H1 (cell line): ENCODE data around the gene MGAT5. TPM values are rescaled to one million over a fixed set of nuclear protein-coding genes. Genes with fewer than 3 reads are reported as not detected.

Experiments used
- JUND ChIP-seq: IDR thresholded peaks from 2 replicates; pipeline ENCODE4 v1.6.1; 2011; ENCODE audit warnings: mild to moderate bottlenecking, improper control_type of control experiment, low read length
- POU5F1 ChIP-seq: IDR thresholded peaks from 2 replicates; pipeline ENCODE4 v1.6.1; 2011; ENCODE audit warnings: low read depth, mild to moderate bottlenecking, low read length, moderate library complexity
- polyA plus RNA-seq, 7 experiments: library from polyadenylated mRNA; depleted of rRNA in 3 of 7; stranded (reverse) in 5 of 7; unstranded in 2 of 7; fragments of >200 nt in 5 of 7; fragments of 200-250 nt in 2 of 7; gene quantifications; 1 replicate in 5 of 7; 2 replicates in 1 of 7; 4 replicates in 1 of 7; pipeline versions ENCODE4 v1.2.1 to v1.2.3, GENCODE V29; 2011 to 2013; ENCODE audit warnings: missing spikeins in 2 of 7, mixed read lengths in 2 of 7
- total RNA-seq: library from RNA; stranded (reverse); fragmentation: NEBNext Ultra II Directional; extraction: Animal tissue kit (Norgen Biotek cat#: 25700); gene quantifications from 2 replicates; pipeline ENCODE4 v1.2.1, GENCODE V29; 2021
- TF ChIP-seq, protein P1 (sequence below): fragments of 300-600 bp; sonication (generic); IDR thresholded peaks from 2 replicates; pipeline ENCODE4 v1.7.1; 2012; ENCODE audit warnings: low read length, moderate library complexity, mild to moderate bottlenecking, inconsistent platforms; ENCODE audit not compliant: insufficient replicate concordance

Gene MGAT5
- total and polyA plus RNA-seq, 2 of the 8 experiments (the other 6 are each of a cell fraction or from before 2014, with no cell fraction given) = 11.2 to 49.2 TPM

GRCh38 chr2:134416637-134417036, 162.8 kb downstream of the MGAT5 start (continued):
- TF ChIP-seq, protein P1, sequence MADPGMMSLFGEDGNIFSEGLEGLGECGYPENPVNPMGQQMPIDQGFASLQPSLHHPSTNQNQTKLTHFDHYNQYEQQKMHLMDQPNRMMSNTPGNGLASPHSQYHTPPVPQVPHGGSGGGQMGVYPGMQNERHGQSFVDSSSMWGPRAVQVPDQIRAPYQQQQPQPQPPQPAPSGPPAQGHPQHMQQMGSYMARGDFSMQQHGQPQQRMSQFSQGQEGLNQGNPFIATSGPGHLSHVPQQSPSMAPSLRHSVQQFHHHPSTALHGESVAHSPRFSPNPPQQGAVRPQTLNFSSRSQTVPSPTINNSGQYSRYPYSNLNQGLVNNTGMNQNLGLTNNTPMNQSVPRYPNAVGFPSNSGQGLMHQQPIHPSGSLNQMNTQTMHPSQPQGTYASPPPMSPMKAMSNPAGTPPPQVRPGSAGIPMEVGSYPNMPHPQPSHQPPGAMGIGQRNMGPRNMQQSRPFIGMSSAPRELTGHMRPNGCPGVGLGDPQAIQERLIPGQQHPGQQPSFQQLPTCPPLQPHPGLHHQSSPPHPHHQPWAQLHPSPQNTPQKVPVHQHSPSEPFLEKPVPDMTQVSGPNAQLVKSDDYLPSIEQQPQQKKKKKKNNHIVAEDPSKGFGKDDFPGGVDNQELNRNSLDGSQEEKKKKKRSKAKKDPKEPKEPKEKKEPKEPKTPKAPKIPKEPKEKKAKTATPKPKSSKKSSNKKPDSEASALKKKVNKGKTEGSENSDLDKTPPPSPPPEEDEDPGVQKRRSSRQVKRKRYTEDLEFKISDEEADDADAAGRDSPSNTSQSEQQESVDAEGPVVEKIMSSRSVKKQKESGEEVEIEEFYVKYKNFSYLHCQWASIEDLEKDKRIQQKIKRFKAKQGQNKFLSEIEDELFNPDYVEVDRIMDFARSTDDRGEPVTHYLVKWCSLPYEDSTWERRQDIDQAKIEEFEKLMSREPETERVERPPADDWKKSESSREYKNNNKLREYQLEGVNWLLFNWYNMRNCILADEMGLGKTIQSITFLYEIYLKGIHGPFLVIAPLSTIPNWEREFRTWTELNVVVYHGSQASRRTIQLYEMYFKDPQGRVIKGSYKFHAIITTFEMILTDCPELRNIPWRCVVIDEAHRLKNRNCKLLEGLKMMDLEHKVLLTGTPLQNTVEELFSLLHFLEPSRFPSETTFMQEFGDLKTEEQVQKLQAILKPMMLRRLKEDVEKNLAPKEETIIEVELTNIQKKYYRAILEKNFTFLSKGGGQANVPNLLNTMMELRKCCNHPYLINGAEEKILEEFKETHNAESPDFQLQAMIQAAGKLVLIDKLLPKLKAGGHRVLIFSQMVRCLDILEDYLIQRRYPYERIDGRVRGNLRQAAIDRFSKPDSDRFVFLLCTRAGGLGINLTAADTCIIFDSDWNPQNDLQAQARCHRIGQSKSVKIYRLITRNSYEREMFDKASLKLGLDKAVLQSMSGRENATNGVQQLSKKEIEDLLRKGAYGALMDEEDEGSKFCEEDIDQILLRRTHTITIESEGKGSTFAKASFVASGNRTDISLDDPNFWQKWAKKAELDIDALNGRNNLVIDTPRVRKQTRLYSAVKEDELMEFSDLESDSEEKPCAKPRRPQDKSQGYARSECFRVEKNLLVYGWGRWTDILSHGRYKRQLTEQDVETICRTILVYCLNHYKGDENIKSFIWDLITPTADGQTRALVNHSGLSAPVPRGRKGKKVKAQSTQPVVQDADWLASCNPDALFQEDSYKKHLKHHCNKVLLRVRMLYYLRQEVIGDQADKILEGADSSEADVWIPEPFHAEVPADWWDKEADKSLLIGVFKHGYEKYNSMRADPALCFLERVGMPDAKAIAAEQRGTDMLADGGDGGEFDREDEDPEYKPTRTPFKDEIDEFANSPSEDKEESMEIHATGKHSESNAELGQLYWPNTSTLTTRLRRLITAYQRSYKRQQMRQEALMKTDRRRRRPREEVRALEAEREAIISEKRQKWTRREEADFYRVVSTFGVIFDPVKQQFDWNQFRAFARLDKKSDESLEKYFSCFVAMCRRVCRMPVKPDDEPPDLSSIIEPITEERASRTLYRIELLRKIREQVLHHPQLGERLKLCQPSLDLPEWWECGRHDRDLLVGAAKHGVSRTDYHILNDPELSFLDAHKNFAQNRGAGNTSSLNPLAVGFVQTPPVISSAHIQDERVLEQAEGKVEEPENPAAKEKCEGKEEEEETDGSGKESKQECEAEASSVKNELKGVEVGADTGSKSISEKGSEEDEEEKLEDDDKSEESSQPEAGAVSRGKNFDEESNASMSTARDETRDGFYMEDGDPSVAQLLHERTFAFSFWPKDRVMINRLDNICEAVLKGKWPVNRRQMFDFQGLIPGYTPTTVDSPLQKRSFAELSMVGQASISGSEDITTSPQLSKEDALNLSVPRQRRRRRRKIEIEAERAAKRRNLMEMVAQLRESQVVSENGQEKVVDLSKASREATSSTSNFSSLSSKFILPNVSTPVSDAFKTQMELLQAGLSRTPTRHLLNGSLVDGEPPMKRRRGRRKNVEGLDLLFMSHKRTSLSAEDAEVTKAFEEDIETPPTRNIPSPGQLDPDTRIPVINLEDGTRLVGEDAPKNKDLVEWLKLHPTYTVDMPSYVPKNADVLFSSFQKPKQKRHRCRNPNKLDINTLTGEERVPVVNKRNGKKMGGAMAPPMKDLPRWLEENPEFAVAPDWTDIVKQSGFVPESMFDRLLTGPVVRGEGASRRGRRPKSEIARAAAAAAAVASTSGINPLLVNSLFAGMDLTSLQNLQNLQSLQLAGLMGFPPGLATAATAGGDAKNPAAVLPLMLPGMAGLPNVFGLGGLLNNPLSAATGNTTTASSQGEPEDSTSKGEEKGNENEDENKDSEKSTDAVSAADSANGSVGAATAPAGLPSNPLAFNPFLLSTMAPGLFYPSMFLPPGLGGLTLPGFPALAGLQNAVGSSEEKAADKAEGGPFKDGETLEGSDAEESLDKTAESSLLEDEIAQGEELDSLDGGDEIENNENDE = no peak
- TF ChIP-seq JUND (no peak), POU5F1 (no peak)
